Neural cell (in vitro differentiated cells): ENCODE measurements around the gene EPHB4.

Source experiments
- EP300 ChIP-seq: fragments of 450-650 bp; conservative IDR thresholded peaks from 2 replicates; pipeline ENCODE4 v1.6.1; 2014; ENCODE audit warnings: antibody characterized with exemption, mild to moderate bottlenecking, moderate library complexity; ENCODE audit not compliant: poor library complexity, severe bottlenecking
- POLR2AphosphoS5 ChIP-seq: IDR thresholded peaks from 2 replicates; pipeline ENCODE4 v1.6.1; 2012
- RAD21 ChIP-seq: fragments of 450-650 bp; conservative IDR thresholded peaks from 2 replicates; pipeline ENCODE4 v1.6.1; 2014; ENCODE audit warnings: antibody characterized with exemption, mild to moderate bottlenecking, moderate library complexity
- TF ChIP-seq, protein P1 (sequence below): fragments of 450-650 bp; IDR thresholded peaks from 2 replicates; pipeline ENCODE4 v1.5.1; 2014; ENCODE audit warnings: antibody characterized with exemption, mild to moderate bottlenecking, moderate library complexity; ENCODE audit not compliant: poor library complexity, severe bottlenecking

DNA sequence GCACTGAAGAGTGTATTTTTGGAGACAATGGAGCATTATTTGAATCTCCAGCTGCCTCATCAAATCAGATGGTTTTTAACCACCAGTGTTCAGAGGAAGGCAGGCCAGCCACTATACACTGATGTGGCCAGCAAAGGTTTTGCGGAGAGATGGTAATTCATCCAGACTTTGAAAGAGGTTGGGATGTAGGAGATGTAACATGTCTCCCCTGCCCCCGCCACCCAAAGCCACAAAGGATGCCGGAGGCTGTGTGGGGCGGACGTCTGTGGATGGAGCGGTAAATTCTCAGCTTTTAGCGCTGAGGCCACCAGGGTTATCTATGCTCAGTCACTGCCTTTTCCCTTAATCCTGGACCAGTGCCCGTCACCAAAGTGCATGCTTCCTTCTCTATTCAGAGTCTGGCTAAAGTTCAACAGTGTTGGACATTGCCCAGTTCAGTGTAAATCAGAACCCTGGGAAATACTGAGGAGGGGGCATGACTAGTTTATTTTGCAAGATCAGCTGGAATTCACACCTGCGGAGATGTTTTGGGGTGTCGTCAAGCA, 36.2 kb upstream of the EPHB4 start:
- TF ChIP-seq, protein P1, sequence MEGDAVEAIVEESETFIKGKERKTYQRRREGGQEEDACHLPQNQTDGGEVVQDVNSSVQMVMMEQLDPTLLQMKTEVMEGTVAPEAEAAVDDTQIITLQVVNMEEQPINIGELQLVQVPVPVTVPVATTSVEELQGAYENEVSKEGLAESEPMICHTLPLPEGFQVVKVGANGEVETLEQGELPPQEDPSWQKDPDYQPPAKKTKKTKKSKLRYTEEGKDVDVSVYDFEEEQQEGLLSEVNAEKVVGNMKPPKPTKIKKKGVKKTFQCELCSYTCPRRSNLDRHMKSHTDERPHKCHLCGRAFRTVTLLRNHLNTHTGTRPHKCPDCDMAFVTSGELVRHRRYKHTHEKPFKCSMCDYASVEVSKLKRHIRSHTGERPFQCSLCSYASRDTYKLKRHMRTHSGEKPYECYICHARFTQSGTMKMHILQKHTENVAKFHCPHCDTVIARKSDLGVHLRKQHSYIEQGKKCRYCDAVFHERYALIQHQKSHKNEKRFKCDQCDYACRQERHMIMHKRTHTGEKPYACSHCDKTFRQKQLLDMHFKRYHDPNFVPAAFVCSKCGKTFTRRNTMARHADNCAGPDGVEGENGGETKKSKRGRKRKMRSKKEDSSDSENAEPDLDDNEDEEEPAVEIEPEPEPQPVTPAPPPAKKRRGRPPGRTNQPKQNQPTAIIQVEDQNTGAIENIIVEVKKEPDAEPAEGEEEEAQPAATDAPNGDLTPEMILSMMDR = no peak
- TF ChIP-seq EP300 = no peak
- TF ChIP-seq POLR2AphosphoS5 = no peak
- no peak for TF ChIP-seq RAD21
